Erythroblast (primary cell): ENCODE results near the gene GNGT2.
A peak's percentile ranks its signal among the peaks of the same experiment; 100 is the strongest.

Experiments used
- DNase-seq, 2 experiments: peaks; one replicate each; lab custom pipeline; 2025; lab: John Stamatoyannopoulos, UW
- GATA1 ChIP-seq: IDR thresholded peaks from 2 replicates; pipeline ENCODE4 v1.6.1; 2011; ENCODE audit warnings: low read depth, mild to moderate bottlenecking, control low read depth, low read length, moderate library complexity
- POLR2A ChIP-seq: IDR thresholded peaks from 2 replicates; pipeline ENCODE4 v1.6.1; 2011; ENCODE audit warnings: mild to moderate bottlenecking, low read length

GNGT2 gene

DNA sequence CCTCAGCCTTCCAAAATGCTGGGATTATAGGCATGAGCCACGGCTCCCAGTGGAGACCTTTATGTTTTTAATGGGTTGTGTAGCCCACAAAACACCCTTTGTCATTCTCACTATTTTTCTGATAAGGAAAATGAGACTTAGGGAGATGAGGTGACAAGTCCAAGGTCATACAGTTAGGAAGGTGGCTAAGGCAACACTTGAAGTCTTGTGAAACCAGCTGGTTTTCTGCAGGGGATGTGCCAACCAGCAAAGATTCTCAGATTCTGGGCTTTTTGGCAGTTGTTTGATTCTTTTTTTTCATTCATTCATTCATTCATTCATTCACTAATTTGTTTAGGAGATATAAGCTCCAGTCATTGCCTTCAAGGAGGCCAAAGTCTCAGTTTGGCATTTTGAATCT is 30.2 kb upstream of the GNGT2 start:
- TF ChIP-seq GATA1 (no peak), POLR2A (no peak)
- DNase-seq = peak; percentile 45 to 52

DNA sequence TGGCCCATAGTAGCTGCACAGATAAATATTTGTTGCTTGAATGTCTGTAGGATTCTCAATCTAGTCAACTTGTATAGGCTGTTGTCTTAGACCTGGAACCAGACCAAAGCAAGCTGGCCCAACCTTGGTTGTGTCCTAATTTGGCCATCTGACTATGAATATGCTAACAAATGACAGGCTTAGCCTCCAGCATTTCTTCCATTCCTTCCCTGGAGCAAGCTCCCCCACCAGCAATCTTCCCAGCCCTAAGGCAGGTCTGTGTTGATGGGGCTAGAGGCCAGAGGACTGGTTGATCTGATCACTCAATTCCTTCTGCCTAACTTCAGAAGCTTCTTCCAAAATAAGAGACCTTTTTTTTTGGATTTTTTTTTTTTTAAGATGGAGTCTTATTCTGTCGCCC is 29.6 kb upstream of the GNGT2 start:
- TF ChIP-seq GATA1 (no peak), POLR2A (no peak)
- peak in 1 of 2 experiments; percentile 24 for DNase-seq

DNA sequence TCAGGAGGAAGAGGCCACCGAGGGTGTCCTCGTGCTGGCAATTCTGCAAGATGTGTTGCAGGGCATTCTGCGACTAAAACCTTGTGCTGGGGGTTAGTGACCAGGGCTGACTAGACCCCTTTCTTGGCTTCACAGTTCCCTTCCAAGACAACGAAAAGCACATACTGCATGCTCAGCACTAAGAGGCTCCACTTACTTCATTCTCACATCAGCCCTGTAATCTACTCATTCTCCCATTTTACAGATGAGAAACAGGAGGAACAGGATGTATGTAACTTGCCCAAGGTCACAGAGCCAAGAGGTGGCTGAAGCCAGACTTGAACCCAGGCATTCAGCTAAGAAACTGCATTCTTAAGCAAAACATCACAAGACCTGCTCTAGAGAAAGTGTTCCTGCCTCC is 25.5 kb upstream of the GNGT2 start:
- no peak for TF ChIP-seq GATA1
- no peak for TF ChIP-seq POLR2A
- DNase-seq = no peak

DNA sequence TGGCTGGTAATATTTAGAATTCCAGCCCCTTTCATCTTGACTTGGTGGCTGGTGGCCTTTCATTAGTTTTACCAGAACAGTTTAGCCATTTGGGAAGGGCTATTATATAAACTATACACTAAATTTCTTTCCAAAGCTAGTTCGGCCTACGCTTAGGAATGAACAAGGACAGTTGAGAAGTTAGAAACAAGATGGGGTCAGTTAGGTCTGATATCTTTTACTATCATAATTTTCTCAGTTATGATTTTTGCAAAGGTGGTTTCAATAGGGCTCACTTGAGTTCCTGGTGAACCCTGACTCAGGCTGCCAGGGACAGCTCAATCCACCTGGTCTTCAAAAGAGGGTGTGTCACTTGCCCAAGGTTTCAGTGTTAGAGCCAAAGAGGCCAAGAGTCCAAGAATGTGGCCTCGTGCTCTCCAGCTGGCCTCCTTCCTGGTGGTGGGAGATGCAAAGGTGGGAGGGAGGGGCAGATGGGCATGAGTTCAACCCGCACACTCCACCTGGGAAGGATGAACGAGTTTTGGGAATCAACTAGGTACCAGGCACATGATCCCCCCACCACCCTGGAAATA is 24.2 kb upstream of the GNGT2 start:
- no peak for TF ChIP-seq POLR2A
- TF ChIP-seq GATA1 = no peak
- no peak for DNase-seq

DNA sequence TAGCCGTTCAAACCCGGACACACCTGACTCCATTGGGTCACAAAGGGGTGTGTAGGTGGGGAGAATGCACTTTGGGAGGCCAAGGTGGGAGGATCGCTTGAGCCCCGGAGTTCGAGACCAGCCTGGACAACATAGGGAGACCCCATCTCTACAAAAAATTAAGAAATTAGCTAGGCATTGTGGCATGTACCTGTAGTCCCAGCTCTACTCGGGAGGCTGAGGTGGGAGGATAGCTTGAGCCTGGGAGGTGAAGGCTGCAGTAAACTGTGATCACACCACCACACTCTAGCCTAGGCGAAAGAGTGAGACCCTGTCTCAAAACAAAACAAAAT is 21.2 kb upstream of the GNGT2 start:
- no peak for DNase-seq
- TF ChIP-seq POLR2A (no peak), GATA1 (no peak)

DNA sequence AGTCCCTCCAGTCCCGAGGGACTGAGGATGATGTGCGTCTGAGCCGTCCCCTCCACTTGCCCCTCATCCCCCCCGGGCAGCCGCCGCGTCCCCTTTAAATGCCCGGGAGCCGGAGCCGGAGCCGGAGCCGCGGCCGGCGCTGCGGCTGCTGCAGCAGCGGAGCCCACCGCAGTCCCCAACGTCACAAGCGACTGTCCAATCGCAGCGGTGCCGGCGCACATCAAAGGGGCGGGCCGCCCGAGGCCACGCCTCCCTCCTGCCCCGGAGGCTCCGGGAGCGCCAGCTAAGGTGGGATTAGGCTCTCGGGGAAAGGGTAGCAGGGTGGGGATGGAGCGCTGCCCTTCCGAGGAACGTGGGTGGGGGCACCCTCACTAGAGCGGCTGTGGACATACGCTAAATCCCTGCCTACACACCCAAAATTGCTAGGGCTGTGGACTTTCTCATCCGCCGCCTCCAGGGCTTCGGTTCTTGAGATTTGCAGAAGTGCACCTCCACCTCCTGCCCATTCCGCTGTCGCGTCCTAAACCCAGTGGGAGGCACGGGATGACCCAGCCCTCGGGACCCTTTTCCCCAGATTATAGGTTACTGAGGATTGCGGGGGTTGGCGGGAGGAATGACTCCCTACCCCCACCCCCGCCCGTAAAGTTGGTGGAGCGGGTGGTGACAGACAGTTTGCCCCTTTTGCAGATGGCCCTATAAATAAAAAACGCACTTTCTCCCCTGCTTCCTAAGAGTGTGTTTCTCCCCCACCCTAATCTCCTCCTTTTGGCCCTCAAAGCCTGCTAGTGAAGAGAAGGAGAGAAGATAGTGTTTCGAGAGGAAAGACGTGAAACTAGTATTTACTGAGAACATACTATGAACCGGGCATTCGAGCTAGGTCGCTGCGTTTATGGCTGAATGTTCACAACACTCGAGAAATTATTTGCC is 20.5 kb upstream of the GNGT2 start, which contains the start of gene PHOSPHO1:
Gene PHOSPHO1, minus strand, starts transcription at position 152 of the 927 bp plus-strand sequence. CDS start 4,096 bp downstream, outside the sequence.
- no peak for TF ChIP-seq GATA1
- TF ChIP-seq POLR2A = peak; percentile 92
- DNase-seq = peak; percentile 92 to 95

DNA sequence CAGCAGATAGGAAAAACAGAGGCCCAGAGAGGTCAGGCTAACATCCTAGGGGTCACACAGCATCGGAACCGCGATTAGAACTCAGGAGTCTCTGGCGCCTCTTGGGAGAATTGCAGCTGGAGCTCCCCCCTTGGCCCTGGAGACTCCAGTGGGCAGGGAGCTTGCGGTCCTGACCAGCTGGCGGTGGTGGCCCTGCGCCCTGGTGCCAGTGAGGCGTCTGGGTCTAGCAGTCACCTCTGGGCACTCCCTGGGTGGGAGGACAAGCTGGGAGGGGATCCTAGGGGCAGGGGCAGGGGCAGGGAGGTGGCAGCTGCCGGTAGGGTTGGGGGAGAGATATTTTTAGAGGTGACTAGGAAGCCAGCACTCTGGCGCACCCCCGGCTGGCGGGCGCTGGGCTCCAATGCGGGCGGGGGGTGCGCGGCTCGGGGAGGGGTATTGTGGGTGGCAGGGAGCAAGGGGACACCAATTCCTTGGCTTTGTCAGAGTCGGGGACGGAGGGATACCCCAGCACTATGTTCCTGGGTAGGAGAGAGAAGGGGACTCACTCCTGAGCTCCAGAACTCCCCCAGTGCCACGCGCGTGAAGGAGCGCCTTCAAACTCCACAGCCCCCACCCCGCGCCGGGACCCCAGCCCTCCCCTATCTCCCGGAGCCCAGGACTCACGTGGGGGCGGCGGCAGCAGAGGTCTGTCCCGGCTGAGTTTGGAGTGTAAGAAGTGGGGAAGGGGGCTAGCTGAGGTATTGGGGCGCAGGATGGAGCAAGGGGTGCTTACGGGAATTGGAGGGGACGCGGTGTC is 19.6 kb upstream of the GNGT2 start:
- TF ChIP-seq POLR2A = no peak
- TF ChIP-seq GATA1 = no peak
- peak; percentile 62 to 77 for DNase-seq

DNA sequence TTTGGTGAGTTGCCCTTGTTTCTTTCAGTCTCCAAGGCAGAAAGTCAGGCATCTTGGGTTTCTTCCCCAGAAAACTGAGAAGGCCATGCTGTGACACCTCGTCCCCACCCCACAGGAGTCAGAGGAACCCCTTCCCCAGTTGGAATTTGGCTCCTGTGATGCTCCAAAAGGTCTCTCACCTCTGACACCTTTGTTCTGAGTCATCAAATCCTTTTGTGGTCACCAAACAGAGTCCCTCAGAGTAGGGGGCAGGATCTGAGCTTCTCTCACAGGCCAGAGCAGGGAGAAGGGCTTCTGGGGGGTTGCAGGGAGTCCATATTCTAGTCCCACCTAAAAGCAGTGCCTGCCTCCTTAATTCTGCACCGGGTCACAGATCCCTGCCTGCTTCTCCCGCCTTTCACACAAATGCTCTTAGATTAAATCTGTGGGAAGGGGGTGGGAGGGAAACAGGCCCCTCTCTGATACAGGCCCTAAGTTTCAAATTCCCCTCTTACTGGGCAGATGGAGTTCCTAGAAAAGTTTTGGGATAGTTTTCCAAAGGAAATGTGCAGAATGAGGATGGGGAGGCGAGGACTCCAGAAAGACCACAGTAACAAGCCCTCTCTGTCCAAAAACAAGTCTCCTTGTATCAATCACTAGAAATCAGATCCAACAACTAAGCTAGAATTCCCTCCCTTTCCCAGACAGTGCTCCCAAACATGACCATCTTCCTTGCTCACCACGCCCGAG is 18.9 kb upstream of the GNGT2 start:
- DNase-seq = peak in 1 of 2 experiments; percentile 45

DNA sequence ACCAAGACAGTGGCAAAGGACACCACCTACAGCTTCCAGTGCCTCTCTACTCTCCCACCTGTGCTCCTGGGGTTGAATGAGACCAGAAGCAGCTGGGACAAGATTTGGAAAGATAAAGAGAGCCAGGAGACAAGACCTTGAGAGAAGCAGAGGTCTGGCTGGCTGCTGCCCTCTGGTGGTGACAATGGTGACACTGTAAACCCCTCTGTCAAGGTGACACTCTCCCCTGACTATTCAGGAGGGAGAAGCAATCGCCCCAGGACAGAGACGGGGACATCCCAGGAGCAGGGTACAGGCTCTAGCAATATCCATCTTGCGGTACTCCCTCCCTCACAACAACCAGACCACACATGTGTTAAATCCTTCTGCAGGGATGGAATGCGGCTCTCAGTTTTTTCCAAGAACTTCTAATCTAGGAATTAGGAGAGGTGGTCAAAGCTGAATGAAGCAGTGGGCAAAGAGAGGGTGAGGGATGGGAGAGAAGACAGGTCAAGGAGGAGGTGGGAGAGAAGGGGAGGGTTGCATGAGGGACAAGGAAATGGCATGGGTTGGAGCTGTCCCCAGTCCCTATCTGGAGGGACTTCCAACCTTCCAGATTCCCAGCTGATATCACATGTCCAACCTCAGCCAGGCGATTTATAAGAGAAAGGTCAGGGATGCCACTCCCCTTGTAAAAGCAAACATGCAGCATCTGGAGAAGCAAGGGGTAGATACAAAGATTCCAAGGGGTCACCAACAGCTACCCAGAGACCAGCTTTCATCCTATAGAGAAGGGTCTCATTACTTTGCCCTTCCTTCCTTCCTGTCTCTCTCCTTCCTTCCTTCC is 17.3 kb upstream of the GNGT2 start:
- peak; percentile 81 to 90 for DNase-seq
- TF ChIP-seq GATA1 = peak; percentile 13
- TF ChIP-seq POLR2A = no peak

More for the DNA sequence above, 18.9 kb upstream of the GNGT2 start:
- no peak for TF ChIP-seq POLR2A
- no peak for TF ChIP-seq GATA1

DNA sequence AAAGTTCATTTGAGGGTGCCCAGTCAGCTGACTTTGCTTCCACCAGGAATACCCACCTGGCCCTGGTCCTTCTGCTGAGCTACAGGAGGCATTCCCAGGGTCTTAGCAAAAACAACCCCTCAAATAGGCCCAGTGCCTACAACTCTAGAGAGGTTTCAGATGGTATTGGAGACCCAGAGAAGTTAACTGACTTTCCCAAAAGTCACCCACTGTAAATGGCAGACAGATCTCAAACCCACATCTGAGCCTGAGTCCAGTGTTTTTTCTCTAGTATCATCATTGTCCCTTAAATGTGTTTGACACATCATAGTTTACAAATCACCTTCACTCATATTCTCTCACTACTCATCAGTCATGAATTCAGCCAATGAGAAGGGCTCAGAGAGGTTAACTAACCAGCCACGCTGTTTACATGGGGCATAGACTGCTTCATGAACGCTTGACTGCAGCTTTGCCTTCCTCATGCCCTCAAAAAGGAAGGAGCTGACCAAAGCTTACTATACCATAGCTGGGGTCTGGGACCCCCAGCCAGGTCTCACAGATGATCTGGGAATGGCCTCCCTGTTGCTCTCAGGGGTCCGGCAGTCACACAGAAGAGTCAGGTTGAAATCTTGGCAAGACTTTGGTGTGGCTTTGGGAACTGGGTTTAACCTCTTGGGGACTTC is 16.5 kb upstream of the GNGT2 start:
- TF ChIP-seq GATA1 (no peak), POLR2A (no peak)
- DNase-seq = peak in 1 of 2 experiments; percentile 40

DNA sequence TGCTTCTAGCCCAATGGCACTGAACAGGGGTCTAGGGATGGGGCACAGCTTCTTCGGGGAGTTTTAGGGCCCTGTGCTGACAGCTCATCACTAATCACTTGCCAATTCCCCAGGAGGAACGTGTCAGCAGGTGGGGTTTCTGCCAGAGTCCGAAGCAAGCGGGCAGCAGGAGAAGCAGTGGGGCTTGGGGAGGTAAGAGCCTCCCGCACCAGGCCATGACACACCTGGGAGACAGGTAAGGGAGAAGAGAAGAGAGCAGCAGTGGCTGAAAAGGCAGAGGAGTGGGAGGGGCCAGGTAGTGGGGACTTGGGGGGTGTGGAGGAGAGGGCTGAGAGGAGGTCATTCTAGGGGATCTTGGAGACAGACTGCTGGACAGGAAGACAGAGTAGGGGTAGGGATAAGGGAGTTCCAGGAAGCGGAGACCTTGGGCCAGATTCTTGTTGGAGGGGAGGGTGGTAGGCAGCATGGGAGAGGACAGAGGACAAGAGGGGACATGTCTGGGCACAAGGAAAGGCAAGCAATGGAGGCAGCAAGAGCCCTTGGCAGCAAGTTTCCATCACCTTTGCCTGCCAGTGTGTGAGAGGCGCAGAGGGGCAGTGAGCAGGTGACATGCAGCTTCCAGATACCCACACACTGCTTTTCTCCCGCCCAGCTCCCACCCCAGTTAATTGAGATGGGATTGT is 15.3 kb upstream of the GNGT2 start:
- no peak for TF ChIP-seq POLR2A
- TF ChIP-seq GATA1 = no peak
- DNase-seq = no peak
